ENCODE measurements around the gene PLEKHM3.

- TF ChIP-seq, protein P1, sequence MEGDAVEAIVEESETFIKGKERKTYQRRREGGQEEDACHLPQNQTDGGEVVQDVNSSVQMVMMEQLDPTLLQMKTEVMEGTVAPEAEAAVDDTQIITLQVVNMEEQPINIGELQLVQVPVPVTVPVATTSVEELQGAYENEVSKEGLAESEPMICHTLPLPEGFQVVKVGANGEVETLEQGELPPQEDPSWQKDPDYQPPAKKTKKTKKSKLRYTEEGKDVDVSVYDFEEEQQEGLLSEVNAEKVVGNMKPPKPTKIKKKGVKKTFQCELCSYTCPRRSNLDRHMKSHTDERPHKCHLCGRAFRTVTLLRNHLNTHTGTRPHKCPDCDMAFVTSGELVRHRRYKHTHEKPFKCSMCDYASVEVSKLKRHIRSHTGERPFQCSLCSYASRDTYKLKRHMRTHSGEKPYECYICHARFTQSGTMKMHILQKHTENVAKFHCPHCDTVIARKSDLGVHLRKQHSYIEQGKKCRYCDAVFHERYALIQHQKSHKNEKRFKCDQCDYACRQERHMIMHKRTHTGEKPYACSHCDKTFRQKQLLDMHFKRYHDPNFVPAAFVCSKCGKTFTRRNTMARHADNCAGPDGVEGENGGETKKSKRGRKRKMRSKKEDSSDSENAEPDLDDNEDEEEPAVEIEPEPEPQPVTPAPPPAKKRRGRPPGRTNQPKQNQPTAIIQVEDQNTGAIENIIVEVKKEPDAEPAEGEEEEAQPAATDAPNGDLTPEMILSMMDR (conservative IDR thresholded peaks at IDR 0.05; ENCODE audit: low read depth, low read length), result no peak
- no peak for TF ChIP-seq EZH2 (IDR thresholded peaks at IDR 0.05; ENCODE audit: borderline replicate concordance, low read depth, low read length, poor library complexity, severe bottlenecking)
Observed at GRCh38 chr2:207950761-207951114, 74.6 kb downstream of the PLEKHM3 start.

Measured in A673 (cell line).